DLD1 (cell line): ENCODE measurements around the gene HOXD12.

Experiments
- in situ Hi-C: cut with HindIII; loops from 2 replicates; pipeline ENCODE4 v1.10.0; 2017; ENCODE audit warnings: low sequenced_read_pairs

The HOXD12 gene

GRCh38 chr2:176142281-176142680 is 42.7 kb downstream of the HOXD12 start:
- in situ Hi-C loops, result loop anchor here (25.0 kb wide), 1 partner anchor 495 kb away; no protein-coding TSS in a partner anchor

- in situ Hi-C loops, result loop anchor here (25.0 kb wide), 1 partner anchor 492 kb away; no protein-coding TSS in a partner anchor
These were observed 45.7 kb downstream of the HOXD12 start for GRCh38 chr2:176145085-176145969.

DNA sequence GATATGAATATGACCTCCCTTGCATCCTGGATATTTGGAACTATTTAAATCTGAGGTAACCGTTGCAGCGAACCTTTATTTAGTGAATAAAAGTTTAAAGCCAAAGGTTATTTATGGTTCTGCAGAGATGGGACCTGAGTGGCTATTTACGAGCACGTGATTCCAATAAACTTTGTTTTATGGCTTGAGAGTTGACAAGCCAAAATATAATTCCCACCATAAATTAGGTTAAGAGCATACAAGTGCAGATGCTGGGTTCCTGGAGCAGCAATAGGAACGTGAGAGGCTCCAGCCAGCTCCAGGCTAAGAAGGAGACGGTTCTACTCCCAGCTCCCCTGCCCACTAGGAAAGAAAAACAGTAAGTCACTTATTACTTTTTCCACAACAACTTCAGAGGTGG is 46.5 kb downstream of the HOXD12 start:
- in situ Hi-C loops, result loop anchor here (25.0 kb wide), 1 partner anchor 491 kb away; no protein-coding TSS in a partner anchor

GRCh38 chr2:176146645-176147044 is 47.0 kb downstream of the HOXD12 start:
- in situ Hi-C loops, result loop anchor here (25.0 kb wide), 1 partner anchor 491 kb away; no protein-coding TSS in a partner anchor

DNA sequence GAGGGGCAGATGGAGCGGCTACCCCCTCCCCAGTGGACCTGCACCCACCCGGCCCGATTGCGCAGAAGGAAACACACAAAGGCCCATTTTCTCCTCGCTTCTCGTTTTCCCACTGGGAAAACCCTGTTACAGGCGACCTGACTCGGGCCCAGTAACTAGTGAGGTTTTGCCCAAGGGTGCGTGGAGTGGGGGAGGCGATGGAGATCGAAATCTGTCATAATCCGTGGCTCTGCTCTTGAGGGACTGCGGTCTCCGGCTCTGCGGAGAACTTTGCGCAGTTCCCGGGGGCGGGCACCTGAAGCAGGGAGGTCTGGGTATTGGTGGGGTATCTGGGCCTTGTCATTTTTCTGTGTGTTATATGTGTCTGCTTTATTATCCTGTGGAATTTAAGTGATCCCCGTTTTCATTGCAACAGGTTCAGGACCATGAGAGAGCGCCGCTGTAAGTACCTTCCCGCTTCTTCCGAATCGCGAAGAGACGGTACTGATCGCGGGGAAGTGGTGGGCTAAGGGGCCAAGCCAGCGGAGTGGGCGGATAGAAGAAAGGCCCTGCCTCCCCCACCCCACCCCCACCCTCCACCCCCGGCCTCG is 47.7 kb downstream of the HOXD12 start:
- in situ Hi-C loops, result loop anchor here (25.0 kb wide), 1 partner anchor 490 kb away; no protein-coding TSS in a partner anchor

GRCh38 chr2:176147800-176148496 is 48.4 kb downstream of the HOXD12 start:
- in situ Hi-C loops, result loop anchor here (25.0 kb wide), 1 partner anchor 489 kb away; no protein-coding TSS in a partner anchor

- in situ Hi-C loops, result loop anchor here (25.0 kb wide), 1 partner anchor 488 kb away; no protein-coding TSS in a partner anchor
These were observed 49.3 kb downstream of the HOXD12 start for GRCh38 chr2:176148751-176149421.

DNA sequence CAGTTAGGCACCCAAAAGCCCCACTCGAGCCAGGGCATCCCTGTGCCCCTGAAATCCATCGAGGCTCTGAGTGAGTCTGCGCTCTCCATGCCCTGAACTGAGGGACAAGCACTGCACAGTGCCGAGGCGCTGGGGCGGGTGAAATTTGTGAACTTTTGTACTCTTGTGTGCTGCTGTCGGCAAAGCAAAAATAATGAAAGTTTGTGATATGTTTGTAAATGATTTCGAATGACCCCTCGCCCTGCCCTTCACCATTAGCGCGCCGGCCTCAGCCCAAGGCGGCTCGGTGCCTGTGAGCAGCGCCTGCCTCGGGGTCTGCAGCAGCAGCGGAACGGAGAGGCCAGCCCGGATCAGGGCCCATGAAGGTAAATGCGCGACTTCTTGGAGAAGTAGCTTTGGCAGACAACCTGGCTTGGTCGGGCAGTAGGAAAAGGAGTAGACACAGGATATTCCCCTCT is 49.9 kb downstream of the HOXD12 start:
- in situ Hi-C loops, result loop anchor here (25.0 kb wide), 1 partner anchor 488 kb away; no protein-coding TSS in a partner anchor

GRCh38 chr2:176149939-176150583 is 50.5 kb downstream of the HOXD12 start:
- in situ Hi-C loops, result loop anchor here (25.0 kb wide), 1 partner anchor 487 kb away; no protein-coding TSS in a partner anchor

DNA sequence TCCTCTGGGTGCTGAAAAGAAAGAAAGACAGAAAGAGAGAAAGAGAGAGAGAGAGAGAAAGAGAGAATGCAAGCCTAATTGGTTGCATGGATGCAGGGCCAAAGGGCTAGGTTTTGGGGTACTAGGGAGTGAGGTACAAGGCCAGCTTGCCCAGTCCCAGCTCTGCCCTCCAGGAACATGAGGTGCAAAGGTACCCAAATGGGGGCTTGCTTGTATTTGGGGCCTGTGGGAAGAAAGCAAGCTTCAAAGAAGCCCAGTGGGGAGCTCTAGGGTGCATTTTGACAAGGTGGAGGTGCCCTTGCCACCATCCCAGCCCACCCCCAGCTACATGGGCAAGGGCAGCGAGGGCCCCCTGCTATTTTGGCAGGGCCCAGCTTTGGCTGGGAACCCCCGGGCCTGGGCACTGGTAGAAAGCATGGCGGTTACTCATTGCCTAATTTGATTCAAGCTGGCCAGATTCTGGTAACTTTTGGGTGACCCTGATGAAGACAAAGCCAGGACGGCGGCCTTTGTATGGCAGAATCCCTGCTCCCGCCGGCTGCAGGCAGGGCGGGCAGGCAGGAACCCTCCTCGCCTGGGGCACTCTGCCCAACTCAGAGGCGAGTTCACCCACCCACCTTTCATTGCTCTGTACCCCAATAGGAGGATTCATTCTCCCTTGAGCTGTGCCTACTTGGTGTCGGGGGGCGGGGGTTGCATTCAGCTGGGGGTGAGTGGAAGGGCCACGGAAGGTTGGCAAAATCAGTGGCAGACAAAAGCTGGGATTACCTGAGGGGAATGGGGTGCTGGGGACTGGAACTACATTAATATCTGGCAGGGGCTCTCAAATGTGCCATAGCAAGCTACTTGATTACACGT is 51.2 kb downstream of the HOXD12 start:
- in situ Hi-C loops, result no loop called here

DNA sequence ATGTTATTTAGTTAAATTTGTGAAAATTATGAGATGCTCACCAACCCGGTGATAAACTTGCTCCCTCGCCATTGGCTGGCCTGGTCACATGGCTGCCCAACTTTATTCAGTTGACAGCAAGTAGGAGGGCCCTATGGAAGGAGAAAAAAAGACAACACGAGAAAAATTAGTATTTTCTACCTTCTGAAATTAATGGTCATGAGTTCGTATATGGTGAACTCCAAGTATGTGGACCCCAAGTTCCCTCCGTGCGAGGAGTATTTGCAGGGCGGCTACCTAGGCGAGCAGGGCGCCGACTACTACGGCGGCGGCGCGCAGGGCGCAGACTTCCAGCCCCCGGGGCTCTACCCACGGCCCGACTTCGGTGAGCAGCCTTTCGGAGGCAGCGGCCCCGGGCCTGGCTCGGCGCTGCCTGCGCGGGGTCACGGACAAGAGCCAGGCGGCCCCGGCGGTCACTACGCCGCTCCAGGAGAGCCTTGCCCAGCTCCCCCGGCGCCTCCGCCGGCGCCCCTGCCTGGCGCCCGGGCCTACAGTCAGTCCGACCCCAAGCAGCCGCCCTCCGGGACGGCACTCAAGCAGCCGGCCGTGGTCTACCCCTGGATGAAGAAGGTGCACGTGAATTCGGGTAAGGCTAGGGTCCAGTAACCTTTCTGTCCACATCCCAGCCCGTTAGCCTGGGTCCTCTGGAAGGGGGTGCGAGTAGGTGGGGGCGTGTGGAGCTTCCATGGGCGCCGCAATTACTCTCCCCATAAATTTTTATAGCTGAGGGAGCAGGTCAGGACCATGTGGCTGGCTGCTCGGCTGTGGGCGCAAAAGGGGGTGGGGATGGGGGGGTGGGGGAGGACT is 52.1 kb downstream of the HOXD12 start, which contains the start of gene HOXD4:
Gene HOXD4, plus strand, starts transcription at position 109 of the 846 bp plus-strand sequence. Its CDS starts 84 bp downstream, at position 193.
- in situ Hi-C loops, result no loop called here
